Middle frontal gyrus (tissue), 1 donor: ENCODE results near the gene ZIC1.

Experiments used
- DNase-seq: peaks from one replicate; pipeline ENCODE4 v3.0.0-alpha.2; 2015; ENCODE audit warnings: low spot score; ENCODE audit errors: extremely low spot score

Gene ZIC1

GRCh38 chr3:147410116-147410525, 956 bp downstream of the ZIC1 start:
- DNase-seq = no peak

GRCh38 chr3:147410526-147411237, 1.5 kb downstream of the ZIC1 start:
- no peak for DNase-seq

GRCh38 chr3:147411238-147411814, 2.2 kb downstream of the ZIC1 start:
- no peak for DNase-seq

- no peak for DNase-seq
These were observed 2.7 kb downstream of the ZIC1 start for GRCh38 chr3:147411815-147412241.

- no peak for DNase-seq
These were observed 3.2 kb downstream of the ZIC1 start for GRCh38 chr3:147412261-147412916.

- no peak for DNase-seq
These were observed 3.9 kb downstream of the ZIC1 start for GRCh38 chr3:147412917-147413685.

GRCh38 chr3:147413686-147414389, 4.7 kb downstream of the ZIC1 start:
- no peak for DNase-seq

- DNase-seq = no peak
These were observed 5.4 kb downstream of the ZIC1 start for GRCh38 chr3:147414390-147415138.

- no peak for DNase-seq
These were observed 6.1 kb downstream of the ZIC1 start for GRCh38 chr3:147415286-147415685.

- DNase-seq = no peak
These were observed 6.7 kb downstream of the ZIC1 start for GRCh38 chr3:147415874-147416273.

GRCh38 chr3:147416931-147417330, 7.8 kb downstream of the ZIC1 start:
- no peak for DNase-seq

GRCh38 chr3:147417551-147418295, 8.6 kb downstream of the ZIC1 start:
- no peak for DNase-seq

GRCh38 chr3:147418371-147418781, 9.2 kb downstream of the ZIC1 start:
- DNase-seq = no peak

- DNase-seq = peak; percentile 79
These were observed 9.9 kb downstream of the ZIC1 start for GRCh38 chr3:147418808-147419701.

- DNase-seq = no peak
These were observed 10.6 kb downstream of the ZIC1 start for GRCh38 chr3:147419781-147420224.

- DNase-seq = no peak
These were observed 11.4 kb downstream of the ZIC1 start for GRCh38 chr3:147420353-147421183.

- DNase-seq = no peak
These were observed 12.2 kb downstream of the ZIC1 start for GRCh38 chr3:147421184-147421912.
